ENCODE data around the gene TINAG.
"Not testable (repeated sequence)": the region's sequence is repeated elsewhere in the genome, so short reads cannot be mapped to it uniquely, and the experiment has no call there.

TINAG gene

DNA sequence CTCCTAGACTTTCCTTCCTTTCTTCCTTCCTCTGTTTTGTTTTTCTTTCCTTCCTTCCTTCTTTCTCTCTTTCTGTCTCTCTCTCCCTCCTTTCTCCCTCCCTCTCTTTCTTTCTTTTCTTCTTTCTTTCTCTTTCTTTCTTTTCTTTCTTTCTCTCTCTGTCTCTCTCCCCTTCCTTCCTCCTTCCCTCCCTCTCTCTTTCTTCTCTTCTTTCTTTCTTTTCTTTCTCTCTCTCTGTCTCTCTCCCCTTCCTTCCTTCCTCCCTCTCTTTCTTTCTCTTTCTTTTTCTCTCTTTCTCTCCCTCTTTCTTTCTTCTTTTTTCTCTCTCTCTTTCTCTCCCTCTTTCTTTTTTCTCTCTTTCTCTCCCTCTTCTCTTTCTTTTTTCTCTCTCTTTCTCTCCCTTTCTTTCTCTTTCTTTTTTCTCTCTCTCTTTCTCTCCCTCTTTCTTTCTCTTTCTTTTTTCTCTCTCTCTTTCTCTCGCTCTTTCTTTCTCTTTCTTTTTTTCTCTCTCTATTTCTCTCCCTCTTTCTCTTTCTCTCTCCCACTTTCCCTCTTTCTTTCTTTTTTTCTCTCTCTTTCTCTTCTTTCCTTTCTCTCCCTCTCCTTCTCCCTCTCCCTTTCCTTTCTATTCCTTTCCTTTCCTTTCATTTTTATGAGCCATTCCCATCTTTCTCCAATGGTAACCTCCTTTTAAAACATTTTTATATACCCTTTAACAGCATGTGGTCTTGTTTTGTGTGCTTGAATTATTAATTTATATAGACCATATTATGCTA is 2.3 kb downstream of the TINAG start:
- no peak for DNase-seq

DNA sequence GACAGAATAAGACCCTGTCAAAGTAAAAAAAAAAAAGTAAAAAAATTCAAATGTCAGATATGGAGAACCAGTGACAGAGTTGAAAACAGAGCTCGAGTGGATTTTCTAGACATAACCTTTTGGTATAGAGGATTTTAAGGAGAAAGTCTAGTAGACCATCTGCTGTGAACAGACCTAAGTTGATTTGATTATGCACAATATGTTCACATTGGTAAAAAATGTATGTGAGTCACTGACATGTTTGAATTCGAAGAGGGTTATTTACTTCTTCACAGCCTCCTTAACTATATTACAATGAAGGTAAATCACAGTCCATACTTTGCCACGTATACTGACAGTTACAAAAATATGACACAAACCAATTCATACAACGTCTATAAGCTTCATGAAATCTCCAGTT is 7.4 kb downstream of the TINAG start:
- DNase-seq, result no peak

DNA sequence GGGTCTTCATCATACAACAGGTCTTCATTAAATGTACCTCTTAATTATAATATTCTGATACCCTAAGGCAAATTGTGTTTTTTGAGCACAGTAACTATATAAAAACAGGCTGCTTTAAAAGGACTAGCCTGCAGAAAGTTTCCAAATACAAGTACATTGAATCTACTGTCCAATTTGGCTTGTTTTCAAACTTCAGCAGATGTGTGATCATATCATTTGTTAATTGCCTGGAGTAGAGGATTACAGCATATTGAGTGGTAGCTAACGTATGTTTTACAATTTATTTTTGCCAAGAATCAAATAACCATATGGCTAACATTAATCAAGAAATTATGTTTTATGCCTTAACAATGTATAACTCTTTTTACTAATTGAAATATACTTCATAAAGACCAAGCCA is 12.6 kb downstream of the TINAG start:
- DNase-seq, result no peak

DNA sequence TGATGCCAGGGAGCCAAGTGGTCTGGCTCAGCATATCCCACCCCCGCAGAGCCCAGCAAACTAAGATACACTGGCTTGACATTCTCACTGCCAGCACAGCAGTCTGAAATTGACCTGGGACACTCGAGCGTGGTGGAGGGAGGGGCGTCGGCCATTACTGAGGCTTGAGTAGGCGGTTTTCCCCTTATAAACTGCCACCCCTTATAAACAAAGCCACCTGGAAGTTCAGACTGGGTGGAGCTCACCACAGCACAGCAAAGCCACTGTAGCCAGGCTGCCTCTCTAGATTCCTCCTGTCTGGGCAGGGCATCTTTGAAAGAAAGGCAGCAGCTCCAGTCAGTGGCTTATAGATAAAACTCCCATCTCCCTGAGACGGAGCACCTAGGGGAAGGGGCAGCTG is 19.4 kb downstream of the TINAG start:
- no peak for DNase-seq

DNA sequence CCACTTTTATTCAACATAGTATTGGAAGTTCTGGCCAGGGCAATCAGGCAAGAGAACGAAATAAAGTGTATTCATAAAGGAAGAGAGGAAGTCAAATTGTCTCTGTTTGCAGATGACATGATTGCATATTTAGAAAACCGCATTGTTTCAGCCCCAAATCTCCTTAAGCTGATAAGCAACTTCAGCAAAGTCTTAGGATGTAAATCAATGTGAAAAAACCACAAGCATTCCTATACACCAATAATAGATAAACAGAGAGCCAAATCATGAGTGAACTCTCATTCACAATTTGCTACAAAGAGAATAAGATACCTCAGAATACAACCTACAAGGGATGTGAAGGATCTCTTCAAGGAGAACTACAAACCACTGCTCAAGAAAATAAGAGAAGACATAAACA is 23.3 kb downstream of the TINAG start:
- not testable (repeated sequence) for DNase-seq

DNA sequence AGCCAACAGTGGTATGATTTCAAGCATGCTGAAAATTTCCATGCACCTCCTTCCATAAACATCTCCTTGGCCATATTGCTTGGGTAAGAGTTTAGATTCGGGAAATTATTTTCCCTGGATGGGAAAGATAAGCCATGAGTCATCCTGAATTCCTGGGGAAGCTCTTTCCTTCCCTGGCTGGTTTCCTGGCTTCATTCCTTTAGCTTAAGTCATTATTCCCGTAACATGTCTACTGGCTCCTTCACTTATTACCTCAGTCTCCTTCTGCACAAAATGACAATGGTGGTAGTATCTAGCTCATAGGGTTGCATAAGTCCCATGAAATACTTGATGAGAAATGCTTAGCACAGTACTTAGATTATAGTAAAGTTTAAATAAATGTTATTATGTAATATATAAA is 27.6 kb downstream of the TINAG start:
- DNase-seq, result peak; percentile 62

DNA sequence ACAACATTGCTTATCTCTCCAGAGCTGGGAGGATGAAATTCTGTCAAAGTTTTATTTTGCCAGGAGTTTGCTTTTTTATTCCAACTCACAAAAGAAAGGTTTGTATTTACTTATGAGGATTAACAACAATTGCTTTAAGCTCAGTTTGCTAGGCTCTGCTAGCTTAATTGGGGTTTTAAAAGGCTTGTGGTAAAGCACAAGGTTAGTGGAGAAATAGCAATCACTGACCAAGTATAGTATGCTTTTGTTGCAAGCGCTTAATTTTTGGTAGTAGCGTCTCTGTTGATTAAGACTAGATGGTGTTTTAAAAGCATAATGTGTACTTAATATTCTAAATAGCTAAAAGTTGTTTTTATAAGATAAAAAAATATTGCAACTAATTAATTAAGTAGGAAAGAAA is 45.7 kb downstream of the TINAG start:
- no peak for DNase-seq

DNA sequence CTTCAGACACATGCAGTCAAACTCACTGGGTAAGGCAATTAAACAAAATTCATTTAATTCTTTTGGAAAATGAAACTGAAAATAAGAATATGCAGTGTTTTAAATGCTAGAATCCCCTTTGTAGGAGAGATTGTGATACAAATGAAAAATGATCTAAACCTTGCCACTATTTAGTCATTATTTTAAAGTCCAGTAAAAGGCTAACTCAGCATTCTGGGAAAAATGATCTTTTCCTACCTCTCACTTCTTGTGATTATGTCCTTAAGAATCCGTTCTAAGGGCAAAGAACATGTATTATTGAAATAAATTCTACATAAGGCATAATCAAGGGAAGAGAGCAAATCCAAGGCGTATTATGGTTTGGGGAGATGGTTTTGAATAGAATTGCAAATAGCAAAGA is 46.4 kb downstream of the TINAG start:
- DNase-seq, result no peak

DNA sequence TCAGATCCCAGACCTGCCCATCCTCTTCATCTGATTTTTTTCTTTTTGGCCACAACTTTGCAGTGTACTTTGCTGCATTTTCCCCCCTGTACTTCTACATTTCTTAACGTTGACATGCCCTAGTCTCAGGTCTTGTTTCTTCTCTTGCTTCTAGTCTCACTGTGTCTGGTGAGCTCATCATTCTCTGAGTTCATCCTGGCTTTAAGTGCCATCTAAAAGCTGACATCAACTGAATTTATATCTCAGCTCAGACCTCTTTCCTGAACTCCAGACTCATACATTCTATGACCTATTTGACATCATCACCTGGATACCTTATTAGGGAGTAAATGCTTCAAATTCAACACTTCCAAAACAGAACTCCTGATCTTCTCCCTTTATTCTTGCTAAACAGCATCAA is 48.9 kb downstream of the TINAG start:
- DNase-seq, result no peak

DNA sequence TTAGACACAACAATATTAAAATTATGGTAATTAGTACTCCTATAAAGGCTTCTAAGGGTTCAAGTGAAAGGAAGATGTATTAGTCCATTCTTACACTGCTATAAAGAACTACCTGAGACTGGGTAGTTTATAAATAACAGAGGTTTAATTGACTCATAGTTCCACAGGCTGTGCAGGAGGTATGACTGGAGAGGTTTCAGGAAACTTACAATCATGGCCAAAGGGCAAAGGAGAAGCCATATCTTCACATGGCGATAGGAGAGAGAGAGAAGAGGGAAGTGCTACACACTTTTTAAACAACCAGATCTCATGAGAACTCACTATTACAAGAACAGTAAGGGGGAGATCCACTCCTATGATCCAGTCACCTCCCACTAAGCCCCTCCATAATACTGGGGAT is 52.9 kb downstream of the TINAG start:
- no peak for DNase-seq

DNA sequence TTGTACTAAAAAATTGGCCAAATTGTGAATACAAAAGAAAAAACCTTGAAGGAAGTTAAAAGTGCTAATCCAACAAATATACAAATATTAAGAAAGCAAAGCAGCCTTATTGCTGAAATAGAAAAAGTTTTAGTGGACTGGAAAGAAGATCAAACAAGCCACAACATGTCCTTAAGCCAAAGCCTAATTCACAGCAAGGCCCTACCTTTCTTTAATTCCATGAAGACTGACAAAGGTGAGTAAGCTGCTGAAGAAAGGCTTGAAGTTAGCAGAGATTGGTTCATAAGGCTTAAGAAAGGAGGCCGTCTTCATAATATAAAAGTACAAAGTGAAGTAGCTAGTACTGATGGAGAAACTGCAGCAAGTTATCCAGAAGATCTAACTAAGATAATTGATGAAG is 53.5 kb downstream of the TINAG start:
- no peak for DNase-seq

DNA sequence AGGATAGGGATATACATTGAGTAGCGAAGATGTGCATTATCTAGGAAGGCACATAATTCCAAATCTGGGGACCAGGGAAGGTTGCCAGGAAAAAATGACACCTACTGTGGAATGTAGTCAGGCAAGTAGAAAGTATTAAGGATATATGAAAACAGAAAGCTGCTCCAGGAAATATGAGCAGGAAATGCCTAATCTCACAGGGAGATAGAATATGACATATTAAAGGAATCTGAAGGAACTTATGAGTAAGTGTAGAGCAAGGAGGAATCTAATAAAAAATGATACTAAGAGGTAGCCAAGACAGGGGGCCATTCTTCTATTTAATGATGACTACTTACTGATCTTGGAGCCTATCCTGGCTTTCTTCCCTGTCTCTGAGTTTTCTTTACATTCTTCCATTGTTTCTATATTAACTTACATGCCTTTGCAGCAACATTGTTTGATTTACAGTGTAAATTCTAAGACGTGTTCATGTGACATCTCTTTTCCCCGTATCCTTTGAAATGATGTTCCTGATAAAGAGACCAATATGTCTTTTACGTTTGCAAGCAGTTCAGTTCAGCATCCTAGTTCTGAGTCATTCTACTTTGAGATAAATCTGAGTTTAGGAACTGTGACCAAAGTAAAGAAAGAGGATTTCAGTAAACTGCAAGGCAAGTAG is 58.6 kb downstream of the TINAG start:
- DNase-seq, result no peak

DNA sequence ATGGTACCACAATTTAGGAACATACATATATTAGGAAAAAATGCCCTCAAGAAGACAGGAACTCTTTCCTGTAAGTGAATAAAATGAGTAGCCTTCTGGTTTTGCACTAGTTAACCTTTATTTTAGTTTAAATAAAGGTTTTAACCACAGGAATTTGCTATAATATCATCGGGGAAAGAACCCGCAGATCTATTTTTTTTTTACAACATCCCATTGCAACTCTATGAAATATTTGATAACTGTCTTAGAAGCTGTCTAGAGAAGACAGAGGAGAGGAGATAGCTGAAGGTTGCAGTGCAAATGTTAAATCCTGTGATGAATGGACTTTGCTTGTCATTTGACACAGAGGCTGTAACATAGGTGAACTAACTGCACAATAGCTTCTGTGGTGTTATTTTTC is 69.5 kb downstream of the TINAG start:
- DNase-seq, result no peak

DNA sequence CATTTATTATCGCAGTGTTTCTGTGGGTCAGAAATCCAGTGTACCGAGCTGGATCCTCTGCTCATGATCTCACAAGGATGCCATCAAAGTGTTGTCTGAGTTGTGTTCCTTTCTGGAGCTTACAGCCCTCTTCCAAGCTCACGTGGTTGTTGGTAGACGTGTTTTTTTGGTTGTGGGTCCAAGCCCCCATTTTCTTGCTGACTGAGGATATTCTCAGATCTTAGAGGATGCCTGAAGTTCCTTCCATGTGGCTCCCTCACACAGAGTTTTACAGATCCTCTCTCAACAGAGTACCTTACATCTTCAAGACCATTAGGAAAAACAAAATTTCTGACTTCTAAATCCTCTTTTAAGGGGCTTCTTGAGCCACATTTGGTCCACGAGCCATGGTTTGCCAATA is 78.1 kb downstream of the TINAG start:
- no peak for DNase-seq

DNA sequence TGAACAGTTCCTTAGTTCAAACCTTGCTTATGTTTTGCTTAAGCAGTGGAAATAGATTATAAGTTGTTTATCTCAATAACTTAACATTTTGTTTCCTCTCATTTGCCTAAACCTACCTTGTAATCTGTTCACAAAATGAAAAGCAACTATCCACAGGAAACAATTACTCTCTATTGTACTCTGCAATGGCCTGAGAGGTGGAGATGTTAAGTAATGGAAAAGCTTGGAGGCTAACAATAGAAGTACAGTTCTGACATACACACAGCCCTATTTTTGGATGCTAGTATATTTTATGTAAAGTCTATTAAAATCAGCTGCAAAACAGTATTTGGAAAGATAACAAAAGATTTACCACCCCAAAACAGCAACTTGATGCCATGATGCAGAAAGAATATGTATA is 82.1 kb downstream of the TINAG start:
- DNase-seq, result no peak

DNA sequence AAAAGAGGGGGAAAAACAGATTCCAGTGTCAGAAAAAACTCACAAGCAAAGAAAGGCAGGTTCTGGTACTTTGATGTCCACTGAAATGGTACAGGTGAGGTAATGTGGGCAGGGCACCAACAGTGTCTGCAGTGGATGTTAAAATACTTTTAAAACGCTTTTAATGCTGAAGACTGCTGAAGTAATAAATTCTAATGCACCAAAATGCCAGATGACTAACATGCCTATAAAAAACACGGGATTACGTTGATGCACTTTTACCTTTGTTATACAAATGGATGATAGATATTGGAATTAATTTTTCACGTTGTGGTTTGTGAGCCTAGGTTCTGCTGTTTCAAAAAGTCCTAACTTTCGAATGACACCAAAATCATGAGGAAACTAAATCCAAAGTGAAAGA is 83.3 kb downstream of the TINAG start:
- DNase-seq, result no peak

DNA sequence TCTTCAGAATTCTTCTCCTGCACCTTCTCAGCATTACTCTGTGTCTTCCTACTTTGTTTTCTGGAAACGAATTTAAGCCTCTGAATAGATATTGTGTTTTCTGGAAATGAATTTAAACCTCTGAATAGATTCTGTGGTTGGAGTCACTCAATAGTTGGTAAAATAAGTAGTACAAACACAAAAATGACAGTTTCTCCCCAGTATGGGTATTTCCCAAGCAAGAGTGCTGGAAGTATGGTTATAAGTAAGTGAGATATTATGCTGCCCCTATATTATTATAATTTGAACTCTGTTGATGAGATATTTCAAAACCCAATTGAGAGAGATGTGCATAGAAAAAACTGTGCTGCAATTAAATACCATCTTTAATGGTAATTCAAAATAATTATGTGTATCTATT is 94.9 kb downstream of the TINAG start:
- DNase-seq, result no peak

DNA sequence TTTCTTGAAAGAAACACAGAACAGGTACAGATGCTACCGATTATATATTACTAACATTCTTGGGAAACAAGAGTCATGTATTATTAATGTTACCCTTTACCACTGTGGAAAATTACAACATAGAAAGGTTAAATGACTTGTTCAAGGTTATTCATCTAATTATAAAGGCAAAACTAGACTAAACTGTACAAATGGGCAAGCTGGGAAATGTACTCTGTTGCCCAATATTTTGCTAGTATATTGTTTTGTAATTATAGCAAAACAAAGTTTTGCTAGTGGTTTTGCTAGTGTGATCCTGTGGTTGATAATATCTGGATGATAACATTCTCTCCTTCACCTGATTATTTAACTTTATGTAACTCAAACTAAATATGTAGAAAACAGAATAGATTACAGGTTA is 96.5 kb downstream of the TINAG start:
- DNase-seq, result no peak

DNA sequence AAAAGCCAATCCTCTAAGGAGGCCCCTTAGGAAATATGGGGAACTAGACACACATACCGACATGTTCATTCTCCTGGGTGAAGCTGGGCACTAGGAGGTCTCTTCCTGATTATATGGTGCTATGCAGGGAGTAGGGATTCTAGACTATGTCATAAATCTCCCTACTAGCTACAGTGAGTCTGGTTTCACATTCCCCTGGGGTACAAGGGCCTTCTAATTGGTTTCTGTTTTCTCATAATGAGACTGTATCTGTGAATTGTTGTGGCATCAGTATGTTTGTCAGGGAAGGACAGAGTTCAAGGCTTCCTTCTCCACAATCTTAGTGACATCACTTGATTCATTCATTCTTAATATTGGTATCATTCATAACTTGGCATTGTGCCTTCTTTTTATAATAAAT is 103.5 kb downstream of the TINAG start:
- DNase-seq, result no peak

DNA sequence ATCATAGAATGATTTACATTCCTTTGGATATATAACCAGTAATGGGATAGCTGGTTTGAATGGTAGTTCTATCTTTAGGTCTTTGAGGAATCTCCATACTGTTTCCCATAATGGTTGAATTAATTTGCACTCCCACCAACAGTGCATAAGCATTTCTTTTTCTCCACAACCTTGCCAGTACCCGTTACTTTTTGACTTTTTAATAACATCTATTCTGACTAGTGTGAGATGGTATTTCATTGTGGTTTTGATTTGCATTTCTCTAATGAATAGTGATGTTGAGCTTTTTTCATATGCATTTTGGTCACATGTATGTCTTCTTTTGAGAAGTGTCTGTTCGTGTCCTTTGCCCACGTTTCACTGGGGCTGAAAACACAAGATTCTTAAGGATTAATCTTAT is 107.3 kb downstream of the TINAG start:
- DNase-seq, result no peak

DNA sequence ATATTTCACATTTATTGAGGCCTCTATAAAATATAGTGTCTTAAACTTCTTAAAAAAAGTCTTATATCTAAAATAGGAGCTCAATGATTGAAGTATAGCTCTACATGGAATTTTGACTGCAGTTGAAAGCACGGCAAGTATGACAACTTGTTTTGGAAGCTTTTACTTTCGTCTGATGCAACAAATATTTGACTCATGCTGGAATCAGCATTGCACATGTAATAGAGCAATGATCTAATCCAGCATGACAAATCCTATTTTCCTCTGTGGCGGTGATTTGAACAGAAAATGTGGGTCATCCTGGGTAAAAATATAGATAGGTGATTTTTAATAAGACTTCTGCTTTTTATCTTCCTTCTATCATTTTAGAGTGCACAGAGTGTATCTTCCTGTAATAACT is 111.6 kb downstream of the TINAG start:
- DNase-seq, result no peak

DNA sequence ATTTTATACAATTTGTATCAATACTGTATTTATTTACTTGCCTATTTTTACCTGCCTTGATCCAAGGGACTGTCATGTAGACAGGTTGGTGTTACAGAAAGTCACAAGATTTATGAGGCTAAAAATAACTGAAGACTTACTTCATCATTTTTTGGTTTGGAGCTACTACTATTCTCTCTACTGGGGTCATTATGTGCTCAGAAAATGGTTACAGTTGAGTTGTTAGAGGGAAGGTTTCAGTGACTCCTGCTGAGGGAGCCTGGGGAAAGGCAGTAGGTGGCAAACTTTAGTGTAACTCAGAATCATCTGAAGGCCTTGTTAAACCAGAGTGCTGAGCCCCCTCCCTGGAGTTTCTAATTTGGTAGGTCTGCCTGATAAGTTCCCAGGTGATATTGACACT is 118.8 kb downstream of the TINAG start:
- no peak for DNase-seq

DNA sequence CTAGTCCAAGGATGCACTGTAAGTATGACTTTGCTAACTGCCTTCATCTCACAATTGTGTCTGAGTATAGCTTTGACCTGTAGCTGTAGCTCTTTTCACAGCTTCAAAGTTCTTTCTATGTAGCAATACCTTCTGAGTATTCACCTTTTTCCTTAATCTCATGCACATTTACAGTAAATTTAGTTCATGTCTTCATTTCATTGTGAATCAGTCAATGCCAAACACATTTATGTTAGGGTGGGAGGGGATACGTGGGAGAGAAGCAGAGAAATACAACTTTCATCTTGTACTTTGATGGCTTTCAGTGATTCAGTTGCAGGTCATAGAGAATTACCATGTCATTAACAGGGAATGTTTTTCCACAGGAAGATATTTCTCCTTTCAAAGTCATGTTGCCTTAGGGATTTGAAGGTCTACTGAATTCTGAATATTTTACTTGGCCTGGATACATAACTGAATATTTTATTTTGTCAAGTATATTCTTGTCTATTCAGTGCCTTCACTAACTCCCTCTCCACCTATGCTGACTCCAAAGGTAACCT is 119.2 kb downstream of the TINAG start:
- DNase-seq, result no peak

DNA sequence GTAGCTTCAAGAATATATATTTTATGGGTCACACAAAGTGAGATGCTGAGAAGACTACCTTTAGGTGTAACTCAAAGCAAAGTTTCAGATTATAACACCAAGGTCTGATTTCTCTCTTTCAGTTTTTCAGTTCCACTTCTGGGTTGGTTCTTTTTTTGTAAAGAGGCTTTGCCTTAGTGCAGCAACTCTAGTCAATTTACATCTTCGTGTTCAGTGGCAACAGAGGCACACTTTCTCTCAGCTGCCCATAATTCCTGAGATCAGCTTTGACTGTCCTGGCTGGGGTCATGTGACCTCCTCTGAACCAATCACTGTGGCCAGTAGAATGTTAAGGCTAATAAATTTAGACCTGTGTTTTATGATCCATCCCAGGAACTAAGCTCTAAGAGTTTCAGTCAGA is 120.2 kb downstream of the TINAG start:
- DNase-seq, result no peak

DNA sequence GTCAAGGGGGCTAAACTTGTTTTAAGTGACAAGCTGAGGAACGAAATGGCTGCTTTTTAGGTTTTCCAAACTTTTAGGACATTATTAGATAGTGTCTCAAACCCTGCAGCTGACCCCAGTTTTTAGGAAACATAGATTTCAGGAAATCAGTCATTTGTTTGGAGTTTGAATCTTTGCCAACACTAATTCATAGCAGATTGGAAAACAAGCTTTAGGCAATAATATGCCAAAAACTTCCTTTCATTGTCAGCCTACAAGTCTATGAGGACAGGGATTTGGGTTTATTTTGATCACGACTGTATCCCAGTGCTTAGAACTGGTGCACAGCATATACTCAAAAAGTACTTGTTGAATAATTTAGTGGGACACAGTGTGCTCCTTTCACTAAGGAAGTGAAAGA is 123.2 kb downstream of the TINAG start:
- DNase-seq, result no peak
